ENCODE data around the gene TSHR. TPM values are rescaled to one million over a fixed set of nuclear protein-coding genes. Genes with fewer than 3 reads are reported as not detected.

TSHR gene
- not detected in 2 replicates for total RNA-seq

DNA sequence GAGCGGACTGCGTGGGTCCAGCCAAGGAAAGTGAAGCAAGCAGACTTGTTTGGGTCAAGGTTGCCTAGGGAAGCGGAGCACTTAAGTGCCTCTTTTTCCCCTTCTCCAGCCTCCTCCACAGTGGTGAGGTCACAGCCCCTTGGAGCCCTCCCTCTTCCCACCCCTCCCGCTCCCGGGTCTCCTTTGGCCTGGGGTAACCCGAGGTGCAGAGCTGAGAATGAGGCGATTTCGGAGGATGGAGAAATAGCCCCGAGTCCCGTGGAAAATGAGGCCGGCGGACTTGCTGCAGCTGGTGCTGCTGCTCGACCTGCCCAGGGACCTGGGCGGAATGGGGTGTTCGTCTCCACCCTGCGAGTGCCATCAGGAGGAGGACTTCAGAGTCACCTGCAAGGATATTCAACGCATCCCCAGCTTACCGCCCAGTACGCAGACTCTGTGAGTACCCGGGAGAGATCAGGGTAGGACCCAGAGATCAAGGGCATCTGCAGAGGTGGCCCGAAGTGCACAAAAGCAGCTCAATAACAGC is at the start of gene TSHR:
TSHR (plus strand) TSS at position 206 of the 526 bp plus-strand sequence; CDS start at position 266, 60 bp downstream.

DNA sequence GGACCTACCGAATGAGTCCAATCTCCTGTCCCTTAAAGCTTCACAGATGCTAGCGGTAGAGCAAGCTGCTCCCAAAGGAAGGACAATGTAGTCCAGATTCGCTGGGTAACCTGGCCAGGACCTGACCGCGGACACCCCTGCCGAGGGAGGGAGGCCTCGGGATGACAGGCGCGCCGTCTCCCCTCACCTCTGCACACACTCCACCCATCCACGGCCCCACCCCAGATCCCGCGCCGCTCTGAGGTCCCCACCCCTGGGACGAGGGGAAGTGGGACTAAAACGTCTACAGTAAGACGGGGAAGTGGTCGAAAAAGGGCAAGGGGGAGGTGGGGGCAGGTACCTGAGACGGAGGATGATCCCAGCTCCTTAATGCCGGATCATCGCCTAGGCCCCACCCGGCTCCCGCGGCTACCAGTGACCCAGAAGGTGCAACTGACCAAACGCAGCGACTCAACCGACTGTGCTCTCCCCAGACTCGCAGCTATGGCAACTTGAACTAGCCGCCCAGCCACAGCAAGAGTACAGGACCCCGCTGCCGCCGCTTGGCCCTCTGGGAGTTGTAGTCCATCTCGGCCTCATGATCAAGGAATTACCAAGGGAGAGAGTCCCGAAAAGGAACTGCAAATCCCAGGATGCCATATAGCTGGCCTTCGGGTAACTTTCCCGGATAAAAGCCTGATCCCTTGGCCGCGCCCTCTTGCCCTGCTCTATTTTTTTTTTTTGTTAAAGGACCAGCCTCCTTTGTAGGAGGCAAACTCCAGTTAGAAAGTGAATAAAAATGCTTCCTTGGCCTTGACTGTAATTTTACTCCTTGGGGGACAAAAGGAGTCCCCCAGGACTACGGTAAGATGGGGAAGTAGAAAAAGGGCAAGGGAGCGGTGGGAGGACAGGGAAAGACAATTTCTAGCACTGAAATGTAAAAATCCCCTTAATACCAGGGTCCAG is 13.9 kb upstream of the TSHR start, which contains the start of gene CEP128:
CEP128 (minus strand) TSS at position 498 of the 945 bp plus-strand sequence.

Other genes with a start within 250 kb of the TSHR start
- 2.7 and 4.9 TPM in 2 replicates for gene CEP128, start 13.9 kb upstream of the TSHR start, total RNA-seq